ENCODE measurements around the gene OSTC.

OSTC gene

GRCh38 chr4:108624263-108625056, 25.9 kb upstream of the OSTC start:
- H3K4me3 ChIP-seq (replicated peaks; ENCODE audit: low read depth, low read length) = peak overlapping the region; percentile 90
- no peak for DNase-seq (ENCODE audit: extremely low read depth, low read depth)
- TF ChIP-seq CTCF (IDR thresholded peaks at IDR 0.05; ENCODE audit: low read depth, low read length, missing control alignments) = no peak

GRCh38 chr4:108626056-108626455, 24.3 kb upstream of the OSTC start:
- no peak for TF ChIP-seq CTCF (IDR thresholded peaks at IDR 0.05; ENCODE audit: low read depth, low read length, missing control alignments)
- DNase-seq (ENCODE audit: extremely low read depth, low read depth) = no peak
- H3K4me3 ChIP-seq (replicated peaks; ENCODE audit: low read depth, low read length) = no peak overlapping the region

GRCh38 chr4:108628411-108628810, 22.0 kb upstream of the OSTC start:
- no peak for DNase-seq (ENCODE audit: extremely low read depth, low read depth)
- TF ChIP-seq CTCF (IDR thresholded peaks at IDR 0.05; ENCODE audit: low read depth, low read length, missing control alignments) = no peak

GRCh38 chr4:108635070-108635655, 15.2 kb upstream of the OSTC start:
- DNase-seq (ENCODE audit: extremely low read depth, low read depth) = no peak
- H3K4me3 ChIP-seq (replicated peaks; ENCODE audit: low read depth, low read length) = no peak overlapping the region
- no peak for TF ChIP-seq CTCF (IDR thresholded peaks at IDR 0.05; ENCODE audit: low read depth, low read length, missing control alignments)

More at GRCh38 chr4:108628411-108628810, 22.0 kb upstream of the OSTC start:
- no peak overlapping the region for H3K4me3 ChIP-seq (replicated peaks; ENCODE audit: low read depth, low read length)

- DNase-seq (ENCODE audit: extremely low read depth, low read depth) = peak; percentile 81
- no peak overlapping the region for H3K4me3 ChIP-seq (replicated peaks; ENCODE audit: low read depth, low read length)
- TF ChIP-seq CTCF (IDR thresholded peaks at IDR 0.05; ENCODE audit: low read depth, low read length, missing control alignments) = no peak
Measured at GRCh38 chr4:108636246-108636645, 14.2 kb upstream of the OSTC start.

GRCh38 chr4:108637856-108638255, 12.5 kb upstream of the OSTC start:
- TF ChIP-seq CTCF (IDR thresholded peaks at IDR 0.05; ENCODE audit: low read depth, low read length, missing control alignments) = no peak
- H3K4me3 ChIP-seq (replicated peaks; ENCODE audit: low read depth, low read length) = no peak overlapping the region
- no peak for DNase-seq (ENCODE audit: extremely low read depth, low read depth)
